Measurements from ENCODE around the gene SLC38A6. TPM values are rescaled to one million over a fixed set of nuclear protein-coding genes. Genes with fewer than 3 reads are reported as not detected.

SLC38A6 gene
- total and polyA plus RNA-seq, 9 of the 15 experiments (the other 6 are each of a cell fraction or from before 2014, with no cell fraction given), result 9.8 to 40.3 (median 17.6) TPM

- TF ChIP-seq MLLT1 (IDR thresholded peaks at IDR 0.05), result peak in 1 of 2 experiments; percentile 55; a peak in 1 of 4 replicates
- peak; percentile 75 for TF ChIP-seq SIN3B (IDR thresholded peaks at IDR 0.05; ENCODE audit: low read depth)
- no peak for TF ChIP-seq MLX (CRISPR knock-in tag; conservative IDR thresholded peaks at IDR 0.05)
- TF ChIP-seq RBFOX2 (IDR thresholded peaks at IDR 0.05; ENCODE audit: low read depth, low read length), result peak; percentile 91
- TF ChIP-seq ARID4B (CRISPR knock-in tag; IDR thresholded peaks at IDR 0.05), result peak; percentile 95
- TF ChIP-seq JUND (IDR thresholded peaks at IDR 0.05; ENCODE audit: borderline replicate concordance, low read depth, low read length), result peak; percentile 72
- no peak; the same call in 2 of the 3 replicates for TF ChIP-seq JUND (tag; IDR thresholded peaks at IDR 0.05; ENCODE audit: borderline replicate concordance, low read depth, low read length)
- no peak for TF ChIP-seq ARID3A (IDR thresholded peaks at IDR 0.05; ENCODE audit: borderline replicate concordance, low read depth, low read length)
- TF ChIP-seq E2F6 (IDR thresholded peaks at IDR 0.05; ENCODE audit: borderline replicate concordance in 1 of 2, extremely low read depth in 1 of 2, insufficient read depth in 1 of 2, insufficient read length in 1 of 2, low read depth in 1 of 2, low read length in 1 of 2, poor library complexity in 1 of 2, severe bottlenecking in 1 of 2), result peak; percentile 19 to 42
- no peak for TF ChIP-seq MEF2A (IDR thresholded peaks at IDR 0.05; ENCODE audit: control insufficient read depth, low read depth, low read length)
- 0 out of 2 replicates have a peak, but pooled peaks have one; percentile 16 for TF ChIP-seq SMAD3 (CRISPR knock-in tag; conservative IDR thresholded peaks at IDR 0.05)
- TF ChIP-seq SIRT6 (IDR thresholded peaks at IDR 0.05; ENCODE audit: low read depth, low read length), result no peak
- TF ChIP-seq MNT (conservative IDR thresholded peaks at IDR 0.05), result peak; percentile 63 to 84
Measured at GRCh38 chr14:60980811-60981632, at the start of gene SLC38A6, which contains the start of gene TRMT5 (continued).

Data from K562 (cell line).